ENCODE data around the gene PINK1. TPM values are rescaled to one million over a fixed set of nuclear protein-coding genes. Genes with fewer than 3 reads are reported as not detected.

Gene PINK1
- total RNA-seq, 1 donor from 2014 or later: 4.5 TPM

- intact Hi-C loops (cut with micrococcal nuclease): no loop called here
Observed at GRCh38 chr1:20643080-20643479, 9.8 kb downstream of the PINK1 start.

- intact Hi-C loops (cut with micrococcal nuclease): no loop called here
Observed at GRCh38 chr1:20644416-20644815, 11.2 kb downstream of the PINK1 start.

- intact Hi-C loops (cut with micrococcal nuclease): no loop called here
Observed at GRCh38 chr1:20645414-20645813, 12.2 kb downstream of the PINK1 start.

GRCh38 chr1:20648438-20648837, 15.2 kb downstream of the PINK1 start:
- intact Hi-C loops (cut with micrococcal nuclease): no loop called here

- intact Hi-C loops (cut with micrococcal nuclease): no loop called here
Observed at GRCh38 chr1:20648946-20649345, 15.7 kb downstream of the PINK1 start.

GRCh38 chr1:20652300-20652699, 19.0 kb downstream of the PINK1 start:
- intact Hi-C loops (cut with micrococcal nuclease): no loop called here

GRCh38 chr1:20654104-20654690, 20.9 kb downstream of the PINK1 start:
- intact Hi-C loops (cut with micrococcal nuclease): no loop called here

- intact Hi-C loops (cut with micrococcal nuclease): no loop called here
Observed at GRCh38 chr1:20657024-20657423, 23.8 kb downstream of the PINK1 start.

- intact Hi-C loops (cut with micrococcal nuclease): loop anchor here (2.0 kb wide), 1 partner anchor 472 kb away; the partner anchor contains the start of genes PLA2G2C and UBXN10
Observed at GRCh38 chr1:20658166-20658915, 25.1 kb downstream of the PINK1 start.

- intact Hi-C loops (cut with micrococcal nuclease): loop anchor here (5.0 kb wide), 2 partner anchors 1173 to 1792 kb away; partner anchors contain the start of genes CAPZB and ZBTB40
Observed at GRCh38 chr1:20660363-20660762, 27.1 kb downstream of the PINK1 start.

GRCh38 chr1:20660847-20661206, 27.6 kb downstream of the PINK1 start:
- intact Hi-C loops (cut with micrococcal nuclease): loop anchor here (1.0 to 5.0 kb wide), 9 partner anchors 27 to 1791 kb away; partner anchors contain the start of genes CAPZB, EIF4G3, HP1BP3 and OTUD3

GRCh38 chr1:20661207-20662109, 28.2 kb downstream of the PINK1 start, which contains the start of gene DDOST:
TSS of gene DDOST (minus strand) at chr1:20661369. CDS start at chr1:20661350, 19 bp downstream.
- intact Hi-C loops (cut with micrococcal nuclease): loop anchor here (1.0 to 5.0 kb wide), 9 partner anchors 27 to 1791 kb away; partner anchors contain the start of genes CAPZB, EIF4G3, HP1BP3 and OTUD3

GRCh38 chr1:20662110-20662475, 28.8 kb downstream of the PINK1 start:
- intact Hi-C loops (cut with micrococcal nuclease): loop anchor here (5.0 kb wide), 2 partner anchors 1175 to 1790 kb away; partner anchors contain the start of genes CAPZB and ZBTB40

GRCh38 chr1:20663365-20663764, 30.1 kb downstream of the PINK1 start:
- intact Hi-C loops (cut with micrococcal nuclease): loop anchor here (5.0 kb wide), 2 partner anchors 1176 to 1789 kb away; partner anchors contain the start of genes CAPZB and ZBTB40

GRCh38 chr1:20663969-20664715, 30.9 kb downstream of the PINK1 start:
- intact Hi-C loops (cut with micrococcal nuclease): loop anchor here (5.0 kb wide), 2 partner anchors 1177 to 1788 kb away; partner anchors contain the start of genes CAPZB and ZBTB40

GRCh38 chr1:20665726-20666125, 32.5 kb downstream of the PINK1 start:
- intact Hi-C loops (cut with micrococcal nuclease): no loop called here

GRCh38 chr1:20666146-20666545, 32.9 kb downstream of the PINK1 start:
- intact Hi-C loops (cut with micrococcal nuclease): no loop called here

GRCh38 chr1:20666804-20667203, 33.5 kb downstream of the PINK1 start:
- intact Hi-C loops (cut with micrococcal nuclease): no loop called here

- intact Hi-C loops (cut with micrococcal nuclease): no loop called here
Observed at GRCh38 chr1:20668581-20668980, 35.3 kb downstream of the PINK1 start.

GRCh38 chr1:20670936-20671335, 37.7 kb downstream of the PINK1 start:
- intact Hi-C loops (cut with micrococcal nuclease): no loop called here

GRCh38 chr1:20672265-20672632, 39.0 kb downstream of the PINK1 start:
- intact Hi-C loops (cut with micrococcal nuclease): no loop called here
